SU-DHL-6 (cell line): ENCODE results near the gene SSRP1.

ENCODE experiments used
- CTCF ChIP-seq: fragments of 200-600 bp; sonication (generic); IDR thresholded peaks from one replicate; pipeline ENCODE4 v1.5.1; 2017; ENCODE audit warnings: antibody characterized with exemption, mild to moderate bottlenecking, low read length, moderate library complexity; ENCODE audit not compliant: insufficient read depth, poor library complexity, severe bottlenecking
- EZH2phosphoT487 ChIP-seq: fragments of 200-600 bp; sonication (generic), shearing (Covaris generic); conservative IDR thresholded peaks from 2 replicates; pipeline ENCODE4 v1.6.1; 2018; ENCODE audit warnings: mild to moderate bottlenecking, antibody characterized with exemption, low read length, moderate library complexity, mixed read lengths

DNA sequence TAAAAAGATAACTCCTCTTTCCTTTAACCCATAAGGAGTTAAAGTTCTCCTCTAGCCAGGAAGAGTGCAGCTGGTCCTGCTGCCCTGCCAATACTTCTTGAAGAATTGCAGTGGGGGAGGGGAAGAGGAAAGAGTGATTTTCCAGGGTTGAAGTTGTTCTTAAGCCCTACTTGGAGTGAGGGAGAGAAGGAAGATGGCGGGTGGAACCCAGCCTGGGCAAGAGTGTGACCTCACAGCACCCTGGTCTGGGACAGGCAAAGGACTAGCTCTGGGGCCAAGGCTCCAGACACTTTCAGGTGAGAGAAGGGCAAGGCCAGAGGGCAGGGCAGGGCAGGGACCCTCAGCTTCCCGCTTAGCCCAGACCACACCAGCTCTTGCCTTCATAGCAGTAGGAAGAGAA lies 17.5 kb downstream of the SSRP1 start:
- no peak for TF ChIP-seq CTCF
- TF ChIP-seq EZH2phosphoT487 = no peak
